Suprapubic skin (tissue), 4 donors: ENCODE results near the gene BDKRB2. TPM values are rescaled to one million over a fixed set of nuclear protein-coding genes. Genes with fewer than 3 reads are reported as not detected.

ENCODE experiments used
- DNase-seq, 2 donors: peaks; one replicate each; pipeline ENCODE4 v3.0.0-alpha.2; 2019; ENCODE audit warnings: low spot score in 2 of 2
- H3K27ac ChIP-seq: fragments of 200-600 bp; sonication (generic); one replicate; pipeline ENCODE4 v1.5.1; 2019
- H3K27me3 ChIP-seq: fragments of 200-600 bp; sonication (generic); one replicate; pipeline ENCODE4 v1.5.1; 2019
- H3K36me3 ChIP-seq: fragments of 200-600 bp; sonication (generic); one replicate; pipeline ENCODE4 v1.5.1; 2019
- H3K4me1 ChIP-seq: fragments of 200-600 bp; sonication (generic); one replicate; pipeline ENCODE4 v1.5.1; 2019
- H3K4me3 ChIP-seq: fragments of 200-600 bp; sonication (generic); one replicate; pipeline ENCODE4 v1.5.1; 2019; ENCODE audit warnings: mild to moderate bottlenecking
- H3K9me3 ChIP-seq: fragments of 200-600 bp; sonication (generic); one replicate; pipeline ENCODE4 v1.5.1; 2019
- CTCF ChIP-seq, 2 donors: fragments of 200-600 bp in 1 of 2; fragments of 450-650 bp in 1 of 2; sonication (generic) in 1 of 2; IDR thresholded peaks; one replicate each; pipeline ENCODE4 v1.5.1; 2016 to 2019; ENCODE audit warnings: antibody characterized with exemption in 2 of 2, mild to moderate bottlenecking in 1 of 2, moderate library complexity in 1 of 2
- EP300 ChIP-seq: sonication (generic); formaldehyde crosslinking; IDR thresholded peaks from one replicate; pipeline ENCODE4 v1.6.1; 2017; ENCODE audit warnings: antibody characterized with exemption
- POLR2A ChIP-seq, 2 donors: fragments of 450-650 bp; IDR thresholded peaks; one replicate each; pipeline ENCODE4 v1.6.1; 2017; ENCODE audit warnings: antibody characterized with exemption in 2 of 2, mild to moderate bottlenecking in 2 of 2, moderate library complexity in 2 of 2
- POLR2AphosphoS5 ChIP-seq, 3 donors: sonication (generic); formaldehyde crosslinking; IDR thresholded peaks; one replicate each; pipeline ENCODE4 v1.6.1; 2017; ENCODE audit warnings: antibody characterized with exemption in 3 of 3
- WGBS: methylation state at CpG from one replicate; pipeline ENCODE4 v1.1.5; 2018; 5-methylcytosine and 5-hydroxymethylcytosine counted together
- total RNA-seq, 4 donors: library from RNA; depleted of rRNA; stranded (reverse); fragments of >200 nt; gene quantifications; one replicate each; pipeline ENCODE4 v1.1.0, GENCODE V29; 2016

Gene BDKRB2
- total RNA-seq, 4 donors from 2014 or later = 9.7 to 17.9 (median 14.3) TPM

DNA sequence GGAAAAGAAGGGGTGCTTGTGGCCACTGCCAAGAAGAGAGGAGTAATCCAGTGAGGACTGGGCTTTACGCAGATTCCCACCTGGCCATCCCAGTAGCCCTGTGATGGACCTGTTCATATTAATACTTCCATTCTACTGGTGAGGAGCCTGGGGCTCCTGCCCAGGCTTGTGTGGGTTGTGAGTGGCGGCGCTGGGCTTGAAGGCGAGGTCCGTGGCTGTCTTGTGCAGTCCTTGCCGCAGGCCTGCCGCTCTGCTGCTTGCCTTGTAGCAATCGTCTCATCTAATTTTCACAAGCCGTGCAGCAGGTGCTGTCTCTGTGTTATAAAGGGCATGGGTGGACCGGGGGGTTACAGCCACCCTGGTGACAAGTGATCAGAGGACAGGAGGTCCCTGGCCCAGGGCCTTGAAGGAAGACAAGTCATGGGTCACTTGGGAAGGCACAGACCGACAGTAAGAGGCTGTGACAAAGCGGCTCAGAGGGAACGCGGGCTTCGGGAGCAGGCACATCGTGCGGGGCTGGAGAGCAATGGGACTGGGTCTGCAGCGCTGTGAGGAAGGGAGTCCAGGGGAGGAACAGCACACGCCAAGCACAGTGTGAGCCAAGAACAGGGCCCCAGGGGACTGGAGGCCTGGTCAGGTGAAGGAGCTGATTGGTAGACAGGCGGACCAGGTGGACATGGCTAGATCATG, 7.3 kb upstream of the BDKRB2 start:
- no peaks in the 10 kb centered on the region for H3K36me3 ChIP-seq
- peaks cover 9% of the 10 kb centered on the region for H3K27me3 ChIP-seq
- no peak overlapping the region for H3K27ac ChIP-seq
- no peaks in the 10 kb centered on the region for H3K4me1 ChIP-seq
- no peak overlapping the region for H3K4me3 ChIP-seq
- TF ChIP-seq POLR2AphosphoS5 (IDR thresholded peaks at IDR 0.05) (no peak), POLR2A (IDR thresholded peaks at IDR 0.05) (no peak), CTCF (IDR thresholded peaks at IDR 0.05) (no peak), EP300 (no peak)
- 88% methylated on average over 20 of the region's 20 CpGs for WGBS
- no peaks in the 10 kb centered on the region for H3K9me3 ChIP-seq
- no peak for DNase-seq

- no peak for DNase-seq
- peak overlapping the region; percentile 10 for H3K27ac ChIP-seq
- peaks cover 6% of the 10 kb centered on the region for H3K27me3 ChIP-seq
Observed at GRCh38 chr14:96197969-96198368, 6.7 kb upstream of the BDKRB2 start.

DNA sequence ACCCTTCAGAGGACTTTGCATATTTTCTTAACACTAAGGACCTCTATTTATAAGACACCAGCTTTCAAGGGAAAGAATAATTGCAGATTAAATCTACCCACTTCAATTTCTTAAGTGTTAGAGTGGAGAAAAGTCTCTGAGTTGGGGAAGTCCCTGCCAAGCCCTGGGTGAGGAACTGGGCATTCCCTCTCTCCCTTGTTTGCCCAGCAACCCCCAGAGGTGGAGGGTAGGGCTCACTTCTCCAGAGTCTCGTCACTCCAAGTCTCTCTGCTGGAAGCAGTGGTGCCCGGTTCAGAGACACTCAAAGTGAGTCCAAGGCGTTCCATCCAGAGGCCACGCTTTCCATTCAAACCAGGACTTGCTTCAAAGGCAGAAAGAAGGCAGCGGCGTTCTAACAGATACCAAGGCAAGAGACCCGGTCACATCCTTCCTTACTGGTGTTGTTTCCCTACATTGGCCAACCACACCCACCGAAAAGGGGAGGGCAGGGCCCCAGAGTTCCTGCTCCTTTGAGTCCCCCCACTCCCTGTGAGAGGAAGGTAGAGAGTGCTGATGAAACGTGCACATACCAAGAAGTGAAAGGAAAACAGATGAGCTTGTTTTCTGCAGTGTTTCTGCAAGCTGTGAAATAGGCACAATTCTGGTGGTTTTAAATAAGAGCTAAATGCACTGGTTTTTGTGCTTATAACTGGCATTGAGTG, 6.1 kb upstream of the BDKRB2 start:
- TF ChIP-seq CTCF (IDR thresholded peaks at IDR 0.05) = no peak
- H3K4me1 ChIP-seq = no peaks in the 10 kb centered on the region
- H3K36me3 ChIP-seq = no peaks in the 10 kb centered on the region
- DNase-seq = no peak
- H3K9me3 ChIP-seq = no peaks in the 10 kb centered on the region
- H3K4me3 ChIP-seq = no peak overlapping the region
- 49% methylated on average over 9 of the region's 9 CpGs for WGBS
- H3K27ac ChIP-seq = peak overlapping the region; percentile 10
- H3K27me3 ChIP-seq = peaks cover 3% of the 10 kb centered on the region

More at GRCh38 chr14:96197969-96198368, 6.7 kb upstream of the BDKRB2 start:
- no peak for TF ChIP-seq CTCF (IDR thresholded peaks at IDR 0.05)
- WGBS = 76% methylated on average over 3 of the region's 11 CpGs
- Histone ChIP-seq H3K9me3 (no peaks in the 10 kb centered on the region), H3K4me1 (no peaks in the 10 kb centered on the region), H3K36me3 (no peaks in the 10 kb centered on the region), H3K4me3 (no peak overlapping the region)

- no peak overlapping the region for H3K27ac ChIP-seq
Observed at GRCh38 chr14:96201157-96201556, 3.5 kb upstream of the BDKRB2 start.

More at GRCh38 chr14:96201157-96201556, 3.5 kb upstream of the BDKRB2 start:
- TF ChIP-seq POLR2AphosphoS5 (IDR thresholded peaks at IDR 0.05) (no peak), POLR2A (IDR thresholded peaks at IDR 0.05) (no peak), EP300 (no peak), CTCF (IDR thresholded peaks at IDR 0.05) (no peak)
- Histone ChIP-seq H3K4me1 (peaks cover 24% of the 10 kb centered on the region), H3K27me3 (no peaks in the 10 kb centered on the region), H3K9me3 (no peaks in the 10 kb centered on the region), H3K4me3 (no peak overlapping the region), H3K36me3 (no peaks in the 10 kb centered on the region)
- DNase-seq = no peak
- no CpG with 5 or more reads among the region's 8 CpGs for WGBS
